H1 (cell line): ENCODE data around the gene PACSIN1. TPM values are rescaled to one million over a fixed set of nuclear protein-coding genes. Genes with fewer than 3 reads are reported as not detected.

Source experiments
- BCL11A ChIP-seq, 2 experiments: IDR thresholded peaks; one replicate each; pipeline ENCODE4 v1.6.1; 2011; ENCODE audit warnings: low read depth in 2 of 2, low read length in 2 of 2, mild to moderate bottlenecking in 2 of 2
- CREB1 ChIP-seq: IDR thresholded peaks from 2 replicates; pipeline ENCODE4 v1.6.1; 2012; ENCODE audit warnings: inconsistent platforms
- EZH2 ChIP-seq: fragments of 200-600 bp; sonication (generic); IDR thresholded peaks from 2 replicates; pipeline ENCODE4 v1.7.1; 2012; ENCODE audit warnings: low read depth, mild to moderate bottlenecking, moderate library complexity, low read length, inconsistent platforms; ENCODE audit not compliant: severe bottlenecking
- GTF2F1 ChIP-seq: IDR thresholded peaks from 2 replicates; pipeline ENCODE4 v1.6.1; 2012; ENCODE audit warnings: low read depth, low read length, improper control_type of control experiment, borderline replicate concordance
- KDM4A ChIP-seq: IDR thresholded peaks from one replicate; pipeline ENCODE4 v1.7.1; 2012; ENCODE audit warnings: low read depth, mild to moderate bottlenecking, moderate library complexity, low read length, inconsistent platforms; ENCODE audit not compliant: severe bottlenecking
- RAD21 ChIP-seq, 2 experiments: IDR thresholded peaks in 1 of 2; conservative IDR thresholded peaks in 1 of 2; 2 replicates each; pipeline ENCODE4 v1.6.1; 2011; ENCODE audit warnings: low read depth in 2 of 2, low read length in 2 of 2, improper control_type of control experiment in 1 of 2, inconsistent platforms in 1 of 2, mild to moderate bottlenecking in 1 of 2, moderate library complexity in 1 of 2
- RXRA ChIP-seq: IDR thresholded peaks from 2 replicates; pipeline ENCODE4 v1.6.1; 2011; ENCODE audit warnings: low read depth, mild to moderate bottlenecking, low read length, moderate library complexity; ENCODE audit not compliant: insufficient read depth
- SP4 ChIP-seq: IDR thresholded peaks from 2 replicates; pipeline ENCODE4 v1.6.1; 2012; ENCODE audit warnings: low read length, inconsistent platforms
- polyA plus RNA-seq, 7 experiments: library from polyadenylated mRNA; depleted of rRNA in 3 of 7; stranded (reverse) in 5 of 7; unstranded in 2 of 7; fragments of >200 nt in 5 of 7; fragments of 200-250 nt in 2 of 7; gene quantifications; 1 replicate in 5 of 7; 2 replicates in 1 of 7; 4 replicates in 1 of 7; pipeline versions ENCODE4 v1.2.1 to v1.2.3, GENCODE V29; 2011 to 2013; ENCODE audit warnings: missing spikeins in 2 of 7, mixed read lengths in 2 of 7
- total RNA-seq: library from RNA; stranded (reverse); fragmentation: NEBNext Ultra II Directional; extraction: Animal tissue kit (Norgen Biotek cat#: 25700); gene quantifications from 2 replicates; pipeline ENCODE4 v1.2.1, GENCODE V29; 2021
- TF ChIP-seq, protein P1 (sequence below): fragments of 300-600 bp; sonication (generic); IDR thresholded peaks from 2 replicates; pipeline ENCODE4 v1.7.1; 2012; ENCODE audit warnings: low read length, moderate library complexity, mild to moderate bottlenecking, inconsistent platforms; ENCODE audit not compliant: insufficient replicate concordance
- TF ChIP-seq, protein P2 (sequence below): IDR thresholded peaks from 2 replicates; pipeline ENCODE4 v1.6.1; 2011; ENCODE audit warnings: low read length, improper control_type of control experiment

Gene PACSIN1
- total and polyA plus RNA-seq, 2 of the 8 experiments (the other 6 are each of a cell fraction or from before 2014, with no cell fraction given): 5.9 to 11.1 TPM

DNA sequence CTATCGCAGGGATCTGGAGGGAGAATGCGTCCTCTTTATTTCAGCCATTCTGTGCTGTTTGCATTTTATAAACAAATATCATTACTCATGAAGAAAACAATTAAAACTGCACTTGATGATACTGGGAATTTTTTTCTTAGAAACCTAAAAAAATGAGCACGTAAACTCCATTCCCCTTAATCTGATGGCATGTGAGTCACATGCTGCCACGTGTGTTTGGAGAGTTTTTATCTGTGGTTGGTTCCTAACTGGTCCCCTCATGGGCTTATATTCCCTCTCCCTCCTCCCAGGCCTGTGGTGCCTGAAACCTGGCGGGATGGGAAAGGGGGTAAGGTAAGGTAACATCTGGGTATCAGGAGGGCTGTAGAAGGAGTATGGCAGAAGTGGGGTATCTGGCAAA is 6.5 kb downstream of the PACSIN1 start (continued):
- TF ChIP-seq, protein P1, sequence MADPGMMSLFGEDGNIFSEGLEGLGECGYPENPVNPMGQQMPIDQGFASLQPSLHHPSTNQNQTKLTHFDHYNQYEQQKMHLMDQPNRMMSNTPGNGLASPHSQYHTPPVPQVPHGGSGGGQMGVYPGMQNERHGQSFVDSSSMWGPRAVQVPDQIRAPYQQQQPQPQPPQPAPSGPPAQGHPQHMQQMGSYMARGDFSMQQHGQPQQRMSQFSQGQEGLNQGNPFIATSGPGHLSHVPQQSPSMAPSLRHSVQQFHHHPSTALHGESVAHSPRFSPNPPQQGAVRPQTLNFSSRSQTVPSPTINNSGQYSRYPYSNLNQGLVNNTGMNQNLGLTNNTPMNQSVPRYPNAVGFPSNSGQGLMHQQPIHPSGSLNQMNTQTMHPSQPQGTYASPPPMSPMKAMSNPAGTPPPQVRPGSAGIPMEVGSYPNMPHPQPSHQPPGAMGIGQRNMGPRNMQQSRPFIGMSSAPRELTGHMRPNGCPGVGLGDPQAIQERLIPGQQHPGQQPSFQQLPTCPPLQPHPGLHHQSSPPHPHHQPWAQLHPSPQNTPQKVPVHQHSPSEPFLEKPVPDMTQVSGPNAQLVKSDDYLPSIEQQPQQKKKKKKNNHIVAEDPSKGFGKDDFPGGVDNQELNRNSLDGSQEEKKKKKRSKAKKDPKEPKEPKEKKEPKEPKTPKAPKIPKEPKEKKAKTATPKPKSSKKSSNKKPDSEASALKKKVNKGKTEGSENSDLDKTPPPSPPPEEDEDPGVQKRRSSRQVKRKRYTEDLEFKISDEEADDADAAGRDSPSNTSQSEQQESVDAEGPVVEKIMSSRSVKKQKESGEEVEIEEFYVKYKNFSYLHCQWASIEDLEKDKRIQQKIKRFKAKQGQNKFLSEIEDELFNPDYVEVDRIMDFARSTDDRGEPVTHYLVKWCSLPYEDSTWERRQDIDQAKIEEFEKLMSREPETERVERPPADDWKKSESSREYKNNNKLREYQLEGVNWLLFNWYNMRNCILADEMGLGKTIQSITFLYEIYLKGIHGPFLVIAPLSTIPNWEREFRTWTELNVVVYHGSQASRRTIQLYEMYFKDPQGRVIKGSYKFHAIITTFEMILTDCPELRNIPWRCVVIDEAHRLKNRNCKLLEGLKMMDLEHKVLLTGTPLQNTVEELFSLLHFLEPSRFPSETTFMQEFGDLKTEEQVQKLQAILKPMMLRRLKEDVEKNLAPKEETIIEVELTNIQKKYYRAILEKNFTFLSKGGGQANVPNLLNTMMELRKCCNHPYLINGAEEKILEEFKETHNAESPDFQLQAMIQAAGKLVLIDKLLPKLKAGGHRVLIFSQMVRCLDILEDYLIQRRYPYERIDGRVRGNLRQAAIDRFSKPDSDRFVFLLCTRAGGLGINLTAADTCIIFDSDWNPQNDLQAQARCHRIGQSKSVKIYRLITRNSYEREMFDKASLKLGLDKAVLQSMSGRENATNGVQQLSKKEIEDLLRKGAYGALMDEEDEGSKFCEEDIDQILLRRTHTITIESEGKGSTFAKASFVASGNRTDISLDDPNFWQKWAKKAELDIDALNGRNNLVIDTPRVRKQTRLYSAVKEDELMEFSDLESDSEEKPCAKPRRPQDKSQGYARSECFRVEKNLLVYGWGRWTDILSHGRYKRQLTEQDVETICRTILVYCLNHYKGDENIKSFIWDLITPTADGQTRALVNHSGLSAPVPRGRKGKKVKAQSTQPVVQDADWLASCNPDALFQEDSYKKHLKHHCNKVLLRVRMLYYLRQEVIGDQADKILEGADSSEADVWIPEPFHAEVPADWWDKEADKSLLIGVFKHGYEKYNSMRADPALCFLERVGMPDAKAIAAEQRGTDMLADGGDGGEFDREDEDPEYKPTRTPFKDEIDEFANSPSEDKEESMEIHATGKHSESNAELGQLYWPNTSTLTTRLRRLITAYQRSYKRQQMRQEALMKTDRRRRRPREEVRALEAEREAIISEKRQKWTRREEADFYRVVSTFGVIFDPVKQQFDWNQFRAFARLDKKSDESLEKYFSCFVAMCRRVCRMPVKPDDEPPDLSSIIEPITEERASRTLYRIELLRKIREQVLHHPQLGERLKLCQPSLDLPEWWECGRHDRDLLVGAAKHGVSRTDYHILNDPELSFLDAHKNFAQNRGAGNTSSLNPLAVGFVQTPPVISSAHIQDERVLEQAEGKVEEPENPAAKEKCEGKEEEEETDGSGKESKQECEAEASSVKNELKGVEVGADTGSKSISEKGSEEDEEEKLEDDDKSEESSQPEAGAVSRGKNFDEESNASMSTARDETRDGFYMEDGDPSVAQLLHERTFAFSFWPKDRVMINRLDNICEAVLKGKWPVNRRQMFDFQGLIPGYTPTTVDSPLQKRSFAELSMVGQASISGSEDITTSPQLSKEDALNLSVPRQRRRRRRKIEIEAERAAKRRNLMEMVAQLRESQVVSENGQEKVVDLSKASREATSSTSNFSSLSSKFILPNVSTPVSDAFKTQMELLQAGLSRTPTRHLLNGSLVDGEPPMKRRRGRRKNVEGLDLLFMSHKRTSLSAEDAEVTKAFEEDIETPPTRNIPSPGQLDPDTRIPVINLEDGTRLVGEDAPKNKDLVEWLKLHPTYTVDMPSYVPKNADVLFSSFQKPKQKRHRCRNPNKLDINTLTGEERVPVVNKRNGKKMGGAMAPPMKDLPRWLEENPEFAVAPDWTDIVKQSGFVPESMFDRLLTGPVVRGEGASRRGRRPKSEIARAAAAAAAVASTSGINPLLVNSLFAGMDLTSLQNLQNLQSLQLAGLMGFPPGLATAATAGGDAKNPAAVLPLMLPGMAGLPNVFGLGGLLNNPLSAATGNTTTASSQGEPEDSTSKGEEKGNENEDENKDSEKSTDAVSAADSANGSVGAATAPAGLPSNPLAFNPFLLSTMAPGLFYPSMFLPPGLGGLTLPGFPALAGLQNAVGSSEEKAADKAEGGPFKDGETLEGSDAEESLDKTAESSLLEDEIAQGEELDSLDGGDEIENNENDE: no peak
- TF ChIP-seq CREB1 (no peak), GTF2F1 (no peak), SP4 (no peak), BCL11A (IDR thresholded peaks at IDR 0.05; ENCODE audit: low read depth in 2 of 2, low read length in 2 of 2) (no peak), RXRA (no peak), KDM4A (no peak), RAD21 (IDR thresholded peaks at IDR 0.05 in 1 of 2, conservative IDR thresholded peaks at IDR 0.05 in 1 of 2; ENCODE audit: low read depth in 2 of 2, low read length in 2 of 2) (no peak), EZH2 (no peak)
- TF ChIP-seq, protein P2, sequence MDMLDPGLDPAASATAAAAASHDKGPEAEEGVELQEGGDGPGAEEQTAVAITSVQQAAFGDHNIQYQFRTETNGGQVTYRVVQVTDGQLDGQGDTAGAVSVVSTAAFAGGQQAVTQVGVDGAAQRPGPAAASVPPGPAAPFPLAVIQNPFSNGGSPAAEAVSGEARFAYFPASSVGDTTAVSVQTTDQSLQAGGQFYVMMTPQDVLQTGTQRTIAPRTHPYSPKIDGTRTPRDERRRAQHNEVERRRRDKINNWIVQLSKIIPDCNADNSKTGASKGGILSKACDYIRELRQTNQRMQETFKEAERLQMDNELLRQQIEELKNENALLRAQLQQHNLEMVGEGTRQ: no peak
